ENCODE results near the gene CTAG1A.
"Not testable (repeated sequence)": the region's sequence is repeated elsewhere in the genome, so short reads cannot be mapped to it uniquely, and the experiment has no call there.

- TF ChIP-seq LARP7 (IDR thresholded peaks at IDR 0.05); FOS (IDR thresholded peaks at IDR 0.05; ENCODE audit: extremely low read depth, insufficient read length); ELF1 (tag; IDR thresholded peaks at IDR 0.05); RAD51 (IDR thresholded peaks at IDR 0.05; ENCODE audit: borderline replicate concordance, low read depth); CTCF (IDR thresholded peaks at IDR 0.05 in 2 of 3, conservative IDR thresholded peaks at IDR 0.05 in 1 of 3; ENCODE audit: insufficient read depth in 2 of 3, low read depth in 1 of 3, low read length in 3 of 3); MAX (CRISPR knock-in tag; IDR thresholded peaks at IDR 0.05); TEAD4 (IDR thresholded peaks at IDR 0.05; ENCODE audit: low read length); TEAD4 (CRISPR knock-in tag; IDR thresholded peaks at IDR 0.05; ENCODE audit: borderline replicate concordance); GTF2F1 (IDR thresholded peaks at IDR 0.05; ENCODE audit: low read depth, low read length); MAFK (IDR thresholded peaks at IDR 0.05; ENCODE audit: low read length); ZNF253 (CRISPR knock-in tag; conservative IDR thresholded peaks at IDR 0.05): not testable (repeated sequence)
These were observed 26.2 kb downstream of the CTAG1A start for GRCh38 chrX:154611146-154611545.
